Tibial nerve (tissue), 4 donors: ENCODE data around the gene TMCO4. TPM values are rescaled to one million over a fixed set of nuclear protein-coding genes. Genes with fewer than 3 reads are reported as not detected.
A peak's percentile ranks its signal among the peaks of the same experiment; 100 is the strongest.
"Not testable (repeated sequence)": the region's sequence is repeated elsewhere in the genome, so short reads cannot be mapped to it uniquely, and the experiment has no call there.

Experiments
- DNase-seq, 2 donors: peaks; one replicate each; pipeline ENCODE4 v3.0.0-alpha.2; 2019; ENCODE audit warnings: low spot score in 2 of 2
- H3K27ac ChIP-seq, 4 donors: fragments of 200-600 bp; sonication (generic) in 3 of 4; one replicate each; pipeline ENCODE4 v1.5.1; 2017 to 2019; ENCODE audit warnings: mild to moderate bottlenecking in 1 of 4
- H3K27me3 ChIP-seq, 2 donors: fragments of 200-600 bp; sonication (generic) in 1 of 2; one replicate each; pipeline versions ENCODE4 v1.5.1 to v1.6.0; 2017 to 2019
- H3K36me3 ChIP-seq, 3 donors: fragments of 200-600 bp; sonication (generic); one replicate each; pipeline ENCODE4 v1.5.1; 2018 to 2019
- H3K4me1 ChIP-seq, 4 donors: fragments of 200-600 bp; sonication (generic) in 3 of 4; one replicate each; pipeline ENCODE4 v1.5.1; 2017 to 2019
- H3K4me3 ChIP-seq, 4 donors: fragments of 200-600 bp; sonication (generic) in 3 of 4; one replicate each; pipeline ENCODE4 v1.5.1; 2017 to 2019; ENCODE audit warnings: mild to moderate bottlenecking in 1 of 4, moderate library complexity in 1 of 4
- H3K9me3 ChIP-seq, 4 donors: fragments of 200-600 bp; sonication (generic) in 3 of 4; one replicate each; pipeline ENCODE4 v1.5.1; 2017 to 2019
- CTCF ChIP-seq, 5 experiments: fragments of 200-600 bp in 3 of 5; fragments of 450-650 bp in 2 of 5; sonication (generic) in 3 of 5; IDR thresholded peaks; one replicate each; pipeline ENCODE4 v1.5.1; 2016 to 2019; ENCODE audit warnings: antibody characterized with exemption in 5 of 5, mild to moderate bottlenecking in 3 of 5, moderate library complexity in 2 of 5
- EP300 ChIP-seq, 2 donors: sonication (generic); formaldehyde crosslinking; IDR thresholded peaks; one replicate each; pipeline ENCODE4 v1.6.1; 2017; ENCODE audit warnings: antibody characterized with exemption in 2 of 2, mild to moderate bottlenecking in 1 of 2
- POLR2A ChIP-seq, 2 donors: fragments of 450-650 bp; IDR thresholded peaks; one replicate each; pipeline ENCODE4 v1.6.1; 2017; ENCODE audit warnings: antibody characterized with exemption in 2 of 2, mild to moderate bottlenecking in 2 of 2, moderate library complexity in 2 of 2
- WGBS, 2 donors: methylation state at CpG; one replicate each; pipeline ENCODE4 v1.1.5; 2018; 5-methylcytosine and 5-hydroxymethylcytosine counted together
- total RNA-seq, 4 donors: library from RNA; depleted of rRNA; stranded (reverse); fragments of >200 nt; gene quantifications; one replicate each; pipeline ENCODE4 v1.1.0, GENCODE V29; 2016

The TMCO4 gene
- 10 to 100 TPM; 19.3 to 37.5 (median 29.3) TPM for total RNA-seq

DNA sequence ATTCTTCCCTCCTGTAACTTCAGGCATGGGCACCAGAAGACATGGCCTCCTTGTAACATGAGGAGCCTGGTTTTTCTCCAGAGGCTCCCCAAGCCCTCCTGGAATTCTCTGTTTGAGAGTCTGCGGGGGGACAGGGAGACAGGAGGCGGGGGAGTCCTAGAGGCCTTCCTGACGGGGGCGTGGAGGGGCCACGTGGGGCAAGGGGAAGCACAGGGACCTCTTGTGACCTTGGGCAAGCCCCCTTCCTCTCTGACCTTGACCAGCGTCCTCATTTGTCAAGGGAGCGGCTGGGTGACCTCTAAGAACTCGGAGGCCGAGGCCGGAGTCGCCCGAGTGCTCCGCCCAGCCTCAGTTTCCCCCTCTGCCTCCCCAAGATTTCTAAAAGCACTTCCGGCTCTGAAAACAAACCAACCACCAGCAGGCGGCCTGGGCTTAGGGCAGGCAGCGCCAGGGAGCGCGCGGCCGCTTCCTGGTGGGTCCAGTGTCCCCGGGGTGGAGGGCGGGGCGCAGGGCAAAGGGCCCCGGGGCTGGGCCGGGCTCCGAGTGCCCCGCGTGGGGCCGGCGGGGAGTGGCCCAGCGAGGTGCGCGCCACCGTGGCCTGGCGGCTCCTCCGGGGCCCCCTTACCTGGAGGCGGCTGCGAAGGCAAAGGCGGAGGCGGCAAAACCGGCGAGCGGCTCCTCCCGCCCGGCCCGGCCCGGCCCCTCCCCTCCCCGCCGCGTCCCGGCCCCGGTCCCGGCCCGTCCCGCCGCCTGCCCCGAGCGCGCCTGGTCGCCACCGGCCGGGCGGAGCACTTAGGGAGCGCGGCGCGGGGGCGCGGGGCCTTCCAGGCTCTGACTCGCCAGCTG lies at the start of gene TMCO4:
TSS of gene TMCO4 (minus strand) at position 687 of the 846 bp plus-strand sequence. CDS start 19,158 bp downstream, outside the sequence.
- TF ChIP-seq CTCF (IDR thresholded peaks at IDR 0.05) (peak in 4 of 5 experiments; percentile 4 to 64 (median 52)), POLR2A (IDR thresholded peaks at IDR 0.05) (no peak), EP300 (IDR thresholded peaks at IDR 0.05) (no peak)
- WGBS, 2 donors: 1% methylated on average over 34 to 53 of the region's 70 CpGs
- Histone ChIP-seq H3K4me1 (peaks cover 0 to 23% (median 13%) of the 10 kb centered on the region in 4 donors), H3K36me3 (peaks cover 0 to 4% (median 0%) of the 10 kb centered on the region in 3 donors), H3K27me3 (no peaks in the 10 kb centered on the region), H3K27ac (peak within 1 kb of the TSS; percentile 75 to 93 (median 90)), H3K4me3 (peak within 1 kb of the TSS; percentile 68 to 77 (median 74)), H3K9me3 (no peaks in the 10 kb centered on the region)
- DNase-seq: peak; percentile 27 to 28

DNA sequence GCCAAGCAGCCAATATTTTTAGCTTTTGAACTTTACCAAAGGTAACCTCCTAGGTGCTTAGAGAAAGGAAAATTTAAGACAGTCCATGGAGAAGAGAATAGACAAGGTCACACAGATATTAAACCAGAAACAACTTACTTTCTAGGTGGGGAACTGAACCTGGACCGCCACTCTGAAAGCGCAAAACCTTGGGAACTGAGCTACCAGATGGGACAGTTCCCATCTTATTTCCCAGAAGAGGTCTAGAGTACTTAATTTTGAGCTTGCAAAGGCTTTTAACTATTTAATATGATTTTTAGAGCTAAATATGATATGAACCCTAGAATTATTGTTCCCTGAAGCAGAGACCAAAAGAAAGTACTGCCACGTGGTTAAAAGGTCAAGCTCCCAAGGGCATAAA lies 49.6 kb upstream of the TMCO4 start:
- peaks cover 0 to 24% (median 7%) of the 10 kb centered on the region in 4 donors for H3K4me1 ChIP-seq
- H3K27ac ChIP-seq, DNase-seq, H3K27me3 ChIP-seq, H3K4me3 ChIP-seq, H3K36me3 ChIP-seq, H3K9me3 ChIP-seq: not testable (repeated sequence)
- WGBS, 2 donors: 69 to 79% methylated on average over 3 of the region's 3 CpGs

DNA sequence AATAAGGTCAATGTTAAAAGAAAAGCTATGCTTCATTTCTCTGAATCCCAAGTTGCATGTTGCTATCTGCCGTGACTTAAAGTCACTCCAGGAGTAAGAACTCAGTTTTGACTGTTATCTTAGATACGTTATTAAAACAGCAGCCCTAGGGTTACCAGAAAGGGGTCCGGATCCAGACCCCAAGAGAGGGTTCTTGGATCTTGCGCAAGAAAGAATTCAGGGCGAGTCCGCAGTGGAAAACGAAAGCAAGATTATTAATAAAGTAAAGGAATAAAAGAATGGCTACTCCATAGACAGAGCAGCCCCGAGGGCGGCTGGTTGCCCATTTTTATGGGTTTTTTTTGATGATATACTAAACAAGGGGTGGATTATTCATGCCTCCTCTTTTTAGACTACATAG lies 47.6 kb upstream of the TMCO4 start:
- WGBS, 2 donors: 63 to 87% methylated on average over 9 of the region's 9 CpGs
- H3K4me3 ChIP-seq: peak overlapping the region in 1 of 4 donors; percentile 19
- H3K27ac ChIP-seq, H3K36me3 ChIP-seq, DNase-seq, H3K9me3 ChIP-seq, H3K27me3 ChIP-seq: not testable (repeated sequence)
- H3K4me1 ChIP-seq: peaks cover 0 to 24% (median 7%) of the 10 kb centered on the region in 4 donors

DNA sequence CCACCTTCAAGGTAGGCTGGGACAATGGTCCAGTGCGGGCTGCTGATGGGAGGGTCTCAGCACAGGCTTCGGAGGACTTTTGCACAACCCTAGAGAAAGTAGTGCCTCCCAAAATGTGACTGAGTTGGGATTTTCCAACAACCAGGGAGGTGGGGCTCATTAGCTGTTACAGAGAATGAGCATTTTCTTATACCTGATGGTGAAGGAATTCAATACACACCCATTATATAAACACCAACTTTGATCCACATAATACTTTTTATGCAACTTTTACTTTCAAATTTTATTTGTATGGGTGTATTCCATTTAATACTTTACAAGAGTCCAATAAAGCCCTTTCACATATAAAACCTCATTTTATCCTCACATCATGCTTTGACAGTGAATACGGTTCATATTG lies 46.6 kb upstream of the TMCO4 start:
- DNase-seq: no peak
- H3K9me3 ChIP-seq: no peaks in the 10 kb centered on the region
- 92 to 94% methylated on average over 3 of the region's 3 CpGs for WGBS, 2 donors

GRCh38 chr1:19845555-19845954 lies 45.8 kb upstream of the TMCO4 start:
- H3K36me3 ChIP-seq: no peaks in the 10 kb centered on the region
- DNase-seq: no peak
- H3K27me3 ChIP-seq: no peaks in the 10 kb centered on the region
- no peaks in the 10 kb centered on the region for H3K9me3 ChIP-seq
- 53 to 63% methylated on average over 8 of the region's 8 CpGs for WGBS, 2 donors
- peaks cover 0 to 24% (median 7%) of the 10 kb centered on the region in 4 donors for H3K4me1 ChIP-seq
- no peak for TF ChIP-seq EP300 (IDR thresholded peaks at IDR 0.05)
- no peak for TF ChIP-seq CTCF (IDR thresholded peaks at IDR 0.05)
- no peak for TF ChIP-seq POLR2A (IDR thresholded peaks at IDR 0.05)
- peak overlapping the region in 1 of 4 donors; percentile 9 for H3K27ac ChIP-seq
- H3K4me3 ChIP-seq: no peak overlapping the region

More for the DNA sequence above, 46.6 kb upstream of the TMCO4 start:
- no peaks in the 10 kb centered on the region for H3K36me3 ChIP-seq
- no peak overlapping the region for H3K4me3 ChIP-seq
- H3K4me1 ChIP-seq: peaks cover 0 to 24% (median 7%) of the 10 kb centered on the region in 4 donors
- H3K27me3 ChIP-seq: no peaks in the 10 kb centered on the region
- no peak overlapping the region for H3K27ac ChIP-seq
- TF ChIP-seq POLR2A (IDR thresholded peaks at IDR 0.05) (no peak), CTCF (IDR thresholded peaks at IDR 0.05) (no peak), EP300 (IDR thresholded peaks at IDR 0.05) (no peak)

- no peak for DNase-seq
- no peak for TF ChIP-seq POLR2A (IDR thresholded peaks at IDR 0.05)
- no peak for TF ChIP-seq EP300 (IDR thresholded peaks at IDR 0.05)
- TF ChIP-seq CTCF (IDR thresholded peaks at IDR 0.05): no peak
- Histone ChIP-seq H3K36me3 (no peaks in the 10 kb centered on the region), H3K4me3 (no peak overlapping the region), H3K4me1 (peaks cover 0 to 23% (median 5%) of the 10 kb centered on the region in 4 donors), H3K27me3 (no peaks in the 10 kb centered on the region), H3K9me3 (no peaks in the 10 kb centered on the region), H3K27ac (peak overlapping the region in 2 of 4 donors; percentile 9 to 19)
- 10 to 13% methylated on average over 11 of the region's 11 CpGs for WGBS, 2 donors
These were observed 45.2 kb upstream of the TMCO4 start for GRCh38 chr1:19844731-19845495.
